ENCODE data around the gene PTPRR.

GRCh38 chr12:70626180-70626579 is 294.4 kb downstream of the PTPRR start:
- TF ChIP-seq CTCF (IDR thresholded peaks at IDR 0.05; ENCODE audit: extremely low read depth in 1 of 2, insufficient read depth in 1 of 2, low read depth in 1 of 2, low read length in 2 of 2) (no peak), FOS (IDR thresholded peaks at IDR 0.05; ENCODE audit: borderline replicate concordance, insufficient read depth, low read length) (no peak), MAX (IDR thresholded peaks at IDR 0.05; ENCODE audit: insufficient read depth, insufficient read length) (no peak), POLR2AphosphoS5 (IDR thresholded peaks at IDR 0.05; ENCODE audit: insufficient read depth, low read depth, low read length) (no peak)
